Liver (tissue), 9 donors: ENCODE results near the gene NFATC1. TPM values are rescaled to one million over a fixed set of nuclear protein-coding genes. Genes with fewer than 3 reads are reported as not detected.

Source experiments
- DNase-seq: peaks from one replicate; pipeline ENCODE4 v3.0.0-alpha.2; 2017; ENCODE audit warnings: low spot score
- H3K27ac ChIP-seq, 2 donors: one replicate each; pipeline ENCODE4 v1.7.0; 2013; ENCODE audit warnings: inconsistent platforms in 2 of 2, low read length in 2 of 2, control low read depth in 1 of 2, low read depth in 1 of 2, mild to moderate bottlenecking in 1 of 2
- H3K27me3 ChIP-seq, 4 donors: one replicate each; pipeline versions ENCODE4 v1.6.1 to v1.7.0; 2013; ENCODE audit warnings: low read length in 3 of 4, inconsistent platforms in 1 of 4, mild to moderate bottlenecking in 1 of 4, moderate library complexity in 1 of 4; ENCODE audit not compliant: control insufficient read depth in 4 of 4, insufficient read depth in 4 of 4
- H3K36me3 ChIP-seq, 4 donors: one replicate each; pipeline versions ENCODE4 v1.6.1 to v1.7.0; 2013; ENCODE audit warnings: low read length in 3 of 4, mild to moderate bottlenecking in 3 of 4, low read depth in 1 of 4, moderate library complexity in 1 of 4; ENCODE audit not compliant: control insufficient read depth in 4 of 4, insufficient read depth in 3 of 4
- H3K4me1 ChIP-seq, 4 donors: one replicate each; pipeline versions ENCODE4 v1.6.1 to v1.7.0; 2013; ENCODE audit warnings: low read length in 3 of 4, mild to moderate bottlenecking in 3 of 4, moderate library complexity in 1 of 4; ENCODE audit not compliant: control insufficient read depth in 4 of 4, insufficient read depth in 4 of 4
- H3K4me3 ChIP-seq, 3 donors: one replicate each; pipeline versions ENCODE4 v1.6.1 to v1.7.0; 2013; ENCODE audit warnings: low read length in 3 of 3, control low read depth in 1 of 3, low read depth in 1 of 3, mild to moderate bottlenecking in 1 of 3
- H3K9ac ChIP-seq, 2 donors: one replicate each; pipeline ENCODE4 v1.7.0; 2013; ENCODE audit warnings: low read length in 2 of 2, mild to moderate bottlenecking in 2 of 2, moderate library complexity in 2 of 2, control low read depth in 1 of 2, low read depth in 1 of 2
- H3K9me3 ChIP-seq, 4 donors: one replicate each; pipeline versions ENCODE4 v1.6.1 to v1.7.0; 2013; ENCODE audit warnings: low read length in 3 of 4; ENCODE audit not compliant: control insufficient read depth in 4 of 4
- ATF3 ChIP-seq: IDR thresholded peaks from 2 replicates; pipeline ENCODE4 v1.6.1; 2016; ENCODE audit warnings: antibody characterized with exemption
- EGR1 ChIP-seq, 2 donors: IDR thresholded peaks; 2 replicates each; pipeline ENCODE4 v1.6.1; 2016 to 2018; ENCODE audit warnings: antibody characterized with exemption in 2 of 2, low read depth in 2 of 2
- FOXA1 ChIP-seq: IDR thresholded peaks from 2 replicates; pipeline ENCODE4 v1.6.1; 2016; ENCODE audit warnings: antibody characterized with exemption
- FOXA2 ChIP-seq: IDR thresholded peaks from 2 replicates; pipeline ENCODE4 v1.6.1; 2016; ENCODE audit warnings: antibody characterized with exemption
- GABPA ChIP-seq, 2 donors: IDR thresholded peaks in 1 of 2; conservative IDR thresholded peaks in 1 of 2; 2 replicates each; pipeline ENCODE4 v1.6.1; 2016; ENCODE audit warnings: antibody characterized with exemption in 2 of 2, mild to moderate bottlenecking in 1 of 2, moderate library complexity in 1 of 2
- HNF4A ChIP-seq, 2 donors: conservative IDR thresholded peaks; 2 replicates each; pipeline ENCODE4 v1.6.1; 2016; ENCODE audit warnings: antibody characterized with exemption in 2 of 2, mild to moderate bottlenecking in 2 of 2
- HNF4G ChIP-seq: IDR thresholded peaks from 2 replicates; pipeline ENCODE4 v1.6.1; 2016; ENCODE audit warnings: antibody characterized with exemption
- JUND ChIP-seq, 2 donors: IDR thresholded peaks; 2 replicates each; pipeline ENCODE4 v1.6.1; 2016; ENCODE audit warnings: antibody characterized with exemption in 2 of 2
- MAX ChIP-seq: IDR thresholded peaks from 2 replicates; pipeline ENCODE4 v1.6.1; 2016; ENCODE audit warnings: antibody characterized with exemption
- NR2F2 ChIP-seq: IDR thresholded peaks from 2 replicates; pipeline ENCODE4 v1.6.1; 2016; ENCODE audit warnings: antibody characterized with exemption
- RAD21 ChIP-seq, 2 donors: IDR thresholded peaks; 2 replicates each; pipeline ENCODE4 v1.6.1; 2016; ENCODE audit warnings: antibody characterized with exemption in 2 of 2, mild to moderate bottlenecking in 2 of 2
- REST ChIP-seq: IDR thresholded peaks from 2 replicates; pipeline ENCODE4 v1.6.1; 2016; ENCODE audit warnings: antibody characterized with exemption, mild to moderate bottlenecking
- RXRA ChIP-seq, 2 donors: IDR thresholded peaks; 2 replicates each; pipeline ENCODE4 v1.6.1; 2017 to 2018; ENCODE audit warnings: antibody characterized with exemption in 2 of 2, mild to moderate bottlenecking in 1 of 2
- SP1 ChIP-seq: IDR thresholded peaks from 2 replicates; pipeline ENCODE4 v1.6.1; 2018; ENCODE audit warnings: antibody characterized with exemption, mild to moderate bottlenecking
- TAF1 ChIP-seq: conservative IDR thresholded peaks from 2 replicates; pipeline ENCODE4 v1.6.1; 2016; ENCODE audit warnings: antibody characterized with exemption, mild to moderate bottlenecking
- YY1 ChIP-seq: IDR thresholded peaks from 2 replicates; pipeline ENCODE4 v1.6.1; 2016; ENCODE audit warnings: antibody characterized with exemption, mild to moderate bottlenecking
- WGBS: extraction: QIAGEN DNeasy Blood & Tissue Kit; methylation state at CpG from one replicate; pipeline ENCODE4 v1.1.7; 2013; 5-methylcytosine and 5-hydroxymethylcytosine counted together
- polyA plus RNA-seq, 2 donors: library from polyadenylated mRNA; stranded (reverse) in 1 of 2; unstranded in 1 of 2; fragments of 200-250 nt in 1 of 2; fragments of >200 nt in 1 of 2; fragmentation: Nextera tagmentation in 1 of 2; extraction: Ambion mirVana in 1 of 2; gene quantifications; one replicate each; pipeline versions ENCODE4 v1.2.1 to v1.2.3, GENCODE V29; 2013 to 2015
- total RNA-seq, 2 donors: library from RNA; depleted of rRNA; stranded (reverse); fragments of >200 nt; gene quantifications; one replicate each; pipeline ENCODE4 v1.2.3, GENCODE V29; 2014
- TF ChIP-seq, protein P1 (sequence below): IDR thresholded peaks from 2 replicates; pipeline ENCODE4 v1.6.1; 2016; ENCODE audit warnings: antibody characterized with exemption
- TF ChIP-seq, protein P2 (sequence below): fragments of 150-350 bp; IDR thresholded peaks from 2 replicates; pipeline ENCODE4 v1.5.1; 2017; ENCODE audit warnings: improper control_type of control experiment, low read depth, low read length; ENCODE audit not compliant: missing input control
- donor health status: healthy.
- donor health status: healthy.
- donor health status: healthy.
- donor health status: healthy.
- donor health status: healthy.

NFATC1 gene
- total and polyA plus RNA-seq, 4 donors, result 0.57 to 2.2 (median 1.3) TPM

DNA sequence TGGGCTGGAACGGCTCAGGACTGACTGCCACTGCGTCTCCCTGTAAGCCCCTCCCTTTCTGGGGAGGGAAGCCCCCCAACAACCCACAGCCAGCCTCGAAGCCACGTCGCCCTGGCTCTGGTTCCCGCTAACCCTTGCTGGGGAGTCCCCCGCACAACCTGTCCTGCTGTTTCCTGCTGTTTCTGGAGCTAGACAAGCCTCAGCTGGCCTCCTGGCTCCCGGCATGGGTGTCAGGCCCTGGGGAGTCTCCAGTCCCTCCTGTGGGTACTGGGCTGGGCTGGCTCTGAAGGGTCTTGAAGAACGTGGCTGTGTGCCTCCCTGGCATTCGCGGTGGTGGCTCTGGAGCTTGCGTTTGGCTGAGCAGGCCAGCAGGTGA lies 20.9 kb downstream of the NFATC1 start (continued):
- TF ChIP-seq NR2F2, result no peak

- Histone ChIP-seq H3K9ac (no peak overlapping the region), H3K4me1 (no peaks in the 10 kb centered on the region), H3K27ac (no peak overlapping the region), H3K4me3 (no peak overlapping the region), H3K36me3 (no peaks in the 10 kb centered on the region), H3K9me3 (no peaks in the 10 kb centered on the region), H3K27me3 (no peaks in the 10 kb centered on the region)
- DNase-seq, result no peak
- 95% methylated on average over 19 of the region's 19 CpGs for WGBS
- TF ChIP-seq, protein P1, sequence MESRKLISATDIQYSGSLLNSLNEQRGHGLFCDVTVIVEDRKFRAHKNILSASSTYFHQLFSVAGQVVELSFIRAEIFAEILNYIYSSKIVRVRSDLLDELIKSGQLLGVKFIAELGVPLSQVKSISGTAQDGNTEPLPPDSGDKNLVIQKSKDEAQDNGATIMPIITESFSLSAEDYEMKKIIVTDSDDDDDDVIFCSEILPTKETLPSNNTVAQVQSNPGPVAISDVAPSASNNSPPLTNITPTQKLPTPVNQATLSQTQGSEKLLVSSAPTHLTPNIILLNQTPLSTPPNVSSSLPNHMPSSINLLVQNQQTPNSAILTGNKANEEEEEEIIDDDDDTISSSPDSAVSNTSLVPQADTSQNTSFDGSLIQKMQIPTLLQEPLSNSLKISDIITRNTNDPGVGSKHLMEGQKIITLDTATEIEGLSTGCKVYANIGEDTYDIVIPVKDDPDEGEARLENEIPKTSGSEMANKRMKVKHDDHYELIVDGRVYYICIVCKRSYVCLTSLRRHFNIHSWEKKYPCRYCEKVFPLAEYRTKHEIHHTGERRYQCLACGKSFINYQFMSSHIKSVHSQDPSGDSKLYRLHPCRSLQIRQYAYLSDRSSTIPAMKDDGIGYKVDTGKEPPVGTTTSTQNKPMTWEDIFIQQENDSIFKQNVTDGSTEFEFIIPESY, result no peak
- TF ChIP-seq FOXA1, result no peak
- TF ChIP-seq NR2F2, result no peak
- no peak for TF ChIP-seq HNF4G
- TF ChIP-seq REST, result no peak
- TF ChIP-seq GABPA (IDR thresholded peaks at IDR 0.05 in 1 of 2, conservative IDR thresholded peaks at IDR 0.05 in 1 of 2), result no peak
- TF ChIP-seq FOXA2, result no peak
- TF ChIP-seq JUND (IDR thresholded peaks at IDR 0.05), result no peak
- TF ChIP-seq RXRA (IDR thresholded peaks at IDR 0.05), result no peak
- TF ChIP-seq EGR1 (IDR thresholded peaks at IDR 0.05; ENCODE audit: low read depth in 2 of 2), result no peak
- no peak for TF ChIP-seq MAX
- TF ChIP-seq YY1, result no peak
- TF ChIP-seq SP1, result no peak
These were observed 22.5 kb downstream of the NFATC1 start for GRCh38 chr18:79418236-79418635.

GRCh38 chr18:79418642-79419041 lies 22.9 kb downstream of the NFATC1 start:
- no peaks in the 10 kb centered on the region for H3K4me1 ChIP-seq
- TF ChIP-seq, protein P2, sequence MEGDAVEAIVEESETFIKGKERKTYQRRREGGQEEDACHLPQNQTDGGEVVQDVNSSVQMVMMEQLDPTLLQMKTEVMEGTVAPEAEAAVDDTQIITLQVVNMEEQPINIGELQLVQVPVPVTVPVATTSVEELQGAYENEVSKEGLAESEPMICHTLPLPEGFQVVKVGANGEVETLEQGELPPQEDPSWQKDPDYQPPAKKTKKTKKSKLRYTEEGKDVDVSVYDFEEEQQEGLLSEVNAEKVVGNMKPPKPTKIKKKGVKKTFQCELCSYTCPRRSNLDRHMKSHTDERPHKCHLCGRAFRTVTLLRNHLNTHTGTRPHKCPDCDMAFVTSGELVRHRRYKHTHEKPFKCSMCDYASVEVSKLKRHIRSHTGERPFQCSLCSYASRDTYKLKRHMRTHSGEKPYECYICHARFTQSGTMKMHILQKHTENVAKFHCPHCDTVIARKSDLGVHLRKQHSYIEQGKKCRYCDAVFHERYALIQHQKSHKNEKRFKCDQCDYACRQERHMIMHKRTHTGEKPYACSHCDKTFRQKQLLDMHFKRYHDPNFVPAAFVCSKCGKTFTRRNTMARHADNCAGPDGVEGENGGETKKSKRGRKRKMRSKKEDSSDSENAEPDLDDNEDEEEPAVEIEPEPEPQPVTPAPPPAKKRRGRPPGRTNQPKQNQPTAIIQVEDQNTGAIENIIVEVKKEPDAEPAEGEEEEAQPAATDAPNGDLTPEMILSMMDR, result no peak
- TF ChIP-seq NR2F2 (no peak), ATF3 (no peak), RAD21 (IDR thresholded peaks at IDR 0.05) (no peak), YY1 (no peak), TAF1 (no peak), JUND (IDR thresholded peaks at IDR 0.05) (no peak), RXRA (IDR thresholded peaks at IDR 0.05) (no peak), HNF4A (conservative IDR thresholded peaks at IDR 0.05) (no peak), REST (no peak), GABPA (IDR thresholded peaks at IDR 0.05 in 1 of 2, conservative IDR thresholded peaks at IDR 0.05 in 1 of 2) (no peak), SP1 (no peak)
- TF ChIP-seq, protein P1, result no peak

More at GRCh38 chr18:79418642-79419041, 22.9 kb downstream of the NFATC1 start:
- Histone ChIP-seq H3K27me3 (no peaks in the 10 kb centered on the region), H3K36me3 (no peaks in the 10 kb centered on the region), H3K4me3 (no peak overlapping the region), H3K9me3 (no peaks in the 10 kb centered on the region), H3K27ac (no peak overlapping the region), H3K9ac (no peak overlapping the region)
- 89% methylated on average over 11 of the region's 11 CpGs for WGBS
- no peak for DNase-seq
